HG02885 (cell line): ENCODE results near the gene DYRK3.
A peak's percentile ranks its signal among the peaks of the same experiment; 100 is the strongest.
"Not testable (repeated sequence)": the region's sequence is repeated elsewhere in the genome, so short reads cannot be mapped to it uniquely, and the experiment has no call there.

ENCODE experiments used
- ATAC-seq: cut with Tn5 transposase; IDR thresholded peaks from one replicate; pipeline ENCODE4 v1.9.1; 2021; ENCODE audit warnings: mild to moderate bottlenecking; ENCODE audit not compliant: unreplicated experiment, poor library complexity

The DYRK3 gene

GRCh38 chr1:206628916-206629315 lies 6.4 kb upstream of the DYRK3 start:
- ATAC-seq = no peak

- ATAC-seq = no peak
These were observed 4.2 kb upstream of the DYRK3 start for GRCh38 chr1:206631085-206631509.

- no peak for ATAC-seq
These were observed 1.6 kb upstream of the DYRK3 start for GRCh38 chr1:206633708-206634121.

- ATAC-seq = no peak
These were observed 814 bp upstream of the DYRK3 start for GRCh38 chr1:206634365-206635079.

- peak; percentile 6 for ATAC-seq
These were observed 626 bp downstream of the DYRK3 start for GRCh38 chr1:206635978-206636345.

GRCh38 chr1:206636671-206637070 lies 1.3 kb downstream of the DYRK3 start:
- ATAC-seq = no peak

GRCh38 chr1:206637605-206638004 lies 2.3 kb downstream of the DYRK3 start:
- no peak for ATAC-seq

- not testable (repeated sequence) for ATAC-seq
These were observed 6.7 kb downstream of the DYRK3 start for GRCh38 chr1:206642074-206642473.

- no peak for ATAC-seq
These were observed 7.9 kb downstream of the DYRK3 start for GRCh38 chr1:206643118-206643698.

GRCh38 chr1:206646504-206646903 lies 11.2 kb downstream of the DYRK3 start:
- no peak for ATAC-seq

- ATAC-seq = no peak
These were observed 11.9 kb downstream of the DYRK3 start for GRCh38 chr1:206647224-206647623.

GRCh38 chr1:206649261-206649921 lies 14.1 kb downstream of the DYRK3 start:
- no peak for ATAC-seq

GRCh38 chr1:206651014-206651413 lies 15.7 kb downstream of the DYRK3 start:
- no peak for ATAC-seq

- ATAC-seq = no peak
These were observed 16.9 kb downstream of the DYRK3 start for GRCh38 chr1:206651958-206652890.

- ATAC-seq = no peak
These were observed 18.6 kb downstream of the DYRK3 start for GRCh38 chr1:206653715-206654459.

- ATAC-seq = no peak
These were observed 19.5 kb downstream of the DYRK3 start for GRCh38 chr1:206654828-206655227.

GRCh38 chr1:206655471-206655882 lies 20.1 kb downstream of the DYRK3 start:
- ATAC-seq = no peak

GRCh38 chr1:206656936-206657335 lies 21.6 kb downstream of the DYRK3 start:
- no peak for ATAC-seq

GRCh38 chr1:206657751-206658150 lies 22.4 kb downstream of the DYRK3 start:
- ATAC-seq = no peak
